Measurements from ENCODE around the gene PSTPIP2. TPM values are rescaled to one million over a fixed set of nuclear protein-coding genes. Genes with fewer than 3 reads are reported as not detected.

PSTPIP2 gene
- total RNA-seq, 1 experiment from 2014 or later: 3.3 TPM

- no CpG with 5 or more reads among the region's 4 CpGs for WGBS (ENCODE audit: extremely low coverage, insufficient read length, low lambda C conversion rate)
- Histone ChIP-seq H4K91ac (ENCODE audit: insufficient read length, low read depth, low read length) (no peak overlapping the region), H2AK5ac (ENCODE audit: insufficient read length, low read length) (no peak overlapping the region), H4K5ac (ENCODE audit: insufficient read length, low read depth, low read length) (no peak overlapping the region), H3K23me2 (ENCODE audit: insufficient read length, low read depth, low read length, poor library complexity, severe bottlenecking) (peaks cover 10% of the 10 kb centered on the region), H3K4me2 (ENCODE audit: insufficient read depth, insufficient read length, low read length) (no peak overlapping the region), H2BK20ac (ENCODE audit: low read depth, low read length, poor library complexity, severe bottlenecking) (no peak overlapping the region), H3K9me3 (ENCODE audit: control insufficient read depth, low read depth, low read length) (no peaks in the 10 kb centered on the region), H3K14ac (ENCODE audit: insufficient read depth, low read length) (no peak overlapping the region), H2BK12ac (ENCODE audit: insufficient read length, low read depth, low read length) (no peak overlapping the region), H4K8ac (replicated peaks; ENCODE audit: insufficient read length, low read depth, low read length) (no peak overlapping the region), H2AFZ (ENCODE audit: low read length) (no peak overlapping the region), H3T11ph (ENCODE audit: low read length) (no peak overlapping the region), H4K20me1 (ENCODE audit: control insufficient read depth, insufficient read depth, insufficient read length) (no peaks in the 10 kb centered on the region), H2BK15ac (ENCODE audit: low read depth, low read length) (no peak overlapping the region), H3K79me2 (ENCODE audit: insufficient read depth, low read length) (no peaks in the 10 kb centered on the region), H3K18ac (ENCODE audit: insufficient read length, low read depth, low read length) (no peak overlapping the region), H3K4ac (ENCODE audit: low read depth, low read length) (no peak overlapping the region), H3K27ac (ENCODE audit: insufficient read length, low read depth, low read length) (no peak overlapping the region), H3K56ac (ENCODE audit: insufficient read length, low read depth, low read length) (no peak overlapping the region), H3K4me1 (ENCODE audit: insufficient read depth, low read length) (no peaks in the 10 kb centered on the region), H3K9ac (ENCODE audit: extremely low read depth, insufficient read length, low read length) (no peak overlapping the region), H3K23ac (ENCODE audit: insufficient read length, low read depth, low read length) (no peak overlapping the region), H2BK120ac (ENCODE audit: low read depth, low read length, poor library complexity, severe bottlenecking) (no peak overlapping the region), H2BK5ac (ENCODE audit: insufficient read length, low read length) (no peak overlapping the region), H3K27me3 (ENCODE audit: insufficient read depth, low read length) (peaks cover 5% of the 10 kb centered on the region), H3K79me1 (ENCODE audit: insufficient read depth, low read depth, low read length, poor library complexity, severe bottlenecking) (no peaks in the 10 kb centered on the region)
- Mint-ChIP-seq H3K27me3 (ENCODE audit: low read depth) (peaks cover 30% of the 10 kb centered on the region), H3K27ac (no peak overlapping the region), H3K36me3 (ENCODE audit: insufficient read depth in 1 of 3, low read depth in 3 of 3) (no peaks in the 10 kb centered on the region), H3K4me1 (peaks cover 8% of the 10 kb centered on the region in 2 experiments), H3K4me3 (no peak overlapping the region), H3K9me3 (peaks cover 0 to 1% of the 10 kb centered on the region in 2 experiments; a peak in 1 of 5 replicates)
- TF ChIP-seq CTCF (conservative IDR thresholded peaks at IDR 0.05): no peak
- DNase-seq: no peak
Observed at GRCh38 chr18:46069524-46069923, 2.5 kb downstream of the PSTPIP2 start.
